ENCODE measurements around the gene TXNRD2.

The TXNRD2 gene

GRCh38 chr22:19933341-19934241 lies 8.0 kb downstream of the TXNRD2 start:
- DNase-seq (ENCODE audit: low spot score) = no peak
- in situ Hi-C loops (cut with MboI; ENCODE audit: low pct_unique_long_range_greater_than_20kb, low sequenced_read_pairs, unreplicated experiment) = no loop called here
- TF ChIP-seq, protein P1, sequence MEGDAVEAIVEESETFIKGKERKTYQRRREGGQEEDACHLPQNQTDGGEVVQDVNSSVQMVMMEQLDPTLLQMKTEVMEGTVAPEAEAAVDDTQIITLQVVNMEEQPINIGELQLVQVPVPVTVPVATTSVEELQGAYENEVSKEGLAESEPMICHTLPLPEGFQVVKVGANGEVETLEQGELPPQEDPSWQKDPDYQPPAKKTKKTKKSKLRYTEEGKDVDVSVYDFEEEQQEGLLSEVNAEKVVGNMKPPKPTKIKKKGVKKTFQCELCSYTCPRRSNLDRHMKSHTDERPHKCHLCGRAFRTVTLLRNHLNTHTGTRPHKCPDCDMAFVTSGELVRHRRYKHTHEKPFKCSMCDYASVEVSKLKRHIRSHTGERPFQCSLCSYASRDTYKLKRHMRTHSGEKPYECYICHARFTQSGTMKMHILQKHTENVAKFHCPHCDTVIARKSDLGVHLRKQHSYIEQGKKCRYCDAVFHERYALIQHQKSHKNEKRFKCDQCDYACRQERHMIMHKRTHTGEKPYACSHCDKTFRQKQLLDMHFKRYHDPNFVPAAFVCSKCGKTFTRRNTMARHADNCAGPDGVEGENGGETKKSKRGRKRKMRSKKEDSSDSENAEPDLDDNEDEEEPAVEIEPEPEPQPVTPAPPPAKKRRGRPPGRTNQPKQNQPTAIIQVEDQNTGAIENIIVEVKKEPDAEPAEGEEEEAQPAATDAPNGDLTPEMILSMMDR (IDR thresholded peaks at IDR 0.05; ENCODE audit: extremely low read depth, insufficient read depth, missing control alignments) = no peak

DNA sequence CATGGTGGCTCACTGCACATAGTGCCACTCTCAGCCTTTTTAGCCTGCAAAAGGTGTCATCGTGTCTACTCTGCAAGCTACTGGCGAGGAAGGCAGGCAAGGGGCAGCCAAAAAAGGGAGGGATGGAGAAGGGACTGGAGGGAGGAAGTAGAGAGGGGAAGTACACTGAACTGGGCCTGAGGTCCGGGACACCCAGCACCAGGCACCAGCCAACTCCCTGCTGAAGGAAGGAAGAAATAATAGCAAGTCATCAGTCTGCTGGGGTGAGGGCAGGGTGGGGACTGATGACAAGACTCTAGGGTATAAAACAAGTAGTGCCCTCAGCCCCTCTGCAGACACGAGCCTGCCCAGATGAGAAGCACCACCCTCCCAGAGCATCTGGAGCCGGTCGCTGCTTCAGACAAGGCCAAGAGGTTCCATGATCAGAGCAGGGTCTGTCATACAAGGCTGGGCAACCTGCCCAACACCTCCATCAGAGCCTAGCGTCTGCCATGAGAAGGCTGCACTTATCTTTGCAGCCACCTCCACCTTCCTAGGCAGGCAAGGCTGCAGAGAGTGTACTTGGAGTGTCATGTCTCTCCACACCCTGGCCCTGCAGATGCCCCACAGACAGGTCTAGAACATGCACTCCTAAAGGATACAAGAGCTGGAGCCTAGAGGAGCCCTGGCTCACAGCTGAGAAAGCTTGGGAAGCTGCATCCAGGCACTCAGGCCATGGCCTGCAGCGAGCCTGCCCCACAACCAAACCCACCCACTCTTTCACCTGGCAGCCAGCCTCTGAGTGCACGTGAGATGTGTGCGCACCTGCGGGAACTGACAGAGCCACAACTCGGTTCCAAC lies 9.0 kb downstream of the TXNRD2 start:
- in situ Hi-C loops (cut with MboI; ENCODE audit: low pct_unique_long_range_greater_than_20kb, low sequenced_read_pairs, unreplicated experiment) = no loop called here
- TF ChIP-seq, protein P1 (IDR thresholded peaks at IDR 0.05; ENCODE audit: extremely low read depth, insufficient read depth, missing control alignments) = no peak
- no peak for DNase-seq (ENCODE audit: low spot score)

GRCh38 chr22:19931514-19931913 lies 10.1 kb downstream of the TXNRD2 start:
- in situ Hi-C loops (cut with MboI; ENCODE audit: low pct_unique_long_range_greater_than_20kb, low sequenced_read_pairs, unreplicated experiment) = no loop called here
- DNase-seq (ENCODE audit: low spot score) = no peak
- TF ChIP-seq, protein P1 (IDR thresholded peaks at IDR 0.05; ENCODE audit: extremely low read depth, insufficient read depth, missing control alignments) = no peak

GRCh38 chr22:19930551-19931486 lies 10.8 kb downstream of the TXNRD2 start:
- DNase-seq (ENCODE audit: low spot score) = no peak
- in situ Hi-C loops (cut with MboI; ENCODE audit: low pct_unique_long_range_greater_than_20kb, low sequenced_read_pairs, unreplicated experiment) = no loop called here
- TF ChIP-seq, protein P1 (IDR thresholded peaks at IDR 0.05; ENCODE audit: extremely low read depth, insufficient read depth, missing control alignments) = no peak

DNA sequence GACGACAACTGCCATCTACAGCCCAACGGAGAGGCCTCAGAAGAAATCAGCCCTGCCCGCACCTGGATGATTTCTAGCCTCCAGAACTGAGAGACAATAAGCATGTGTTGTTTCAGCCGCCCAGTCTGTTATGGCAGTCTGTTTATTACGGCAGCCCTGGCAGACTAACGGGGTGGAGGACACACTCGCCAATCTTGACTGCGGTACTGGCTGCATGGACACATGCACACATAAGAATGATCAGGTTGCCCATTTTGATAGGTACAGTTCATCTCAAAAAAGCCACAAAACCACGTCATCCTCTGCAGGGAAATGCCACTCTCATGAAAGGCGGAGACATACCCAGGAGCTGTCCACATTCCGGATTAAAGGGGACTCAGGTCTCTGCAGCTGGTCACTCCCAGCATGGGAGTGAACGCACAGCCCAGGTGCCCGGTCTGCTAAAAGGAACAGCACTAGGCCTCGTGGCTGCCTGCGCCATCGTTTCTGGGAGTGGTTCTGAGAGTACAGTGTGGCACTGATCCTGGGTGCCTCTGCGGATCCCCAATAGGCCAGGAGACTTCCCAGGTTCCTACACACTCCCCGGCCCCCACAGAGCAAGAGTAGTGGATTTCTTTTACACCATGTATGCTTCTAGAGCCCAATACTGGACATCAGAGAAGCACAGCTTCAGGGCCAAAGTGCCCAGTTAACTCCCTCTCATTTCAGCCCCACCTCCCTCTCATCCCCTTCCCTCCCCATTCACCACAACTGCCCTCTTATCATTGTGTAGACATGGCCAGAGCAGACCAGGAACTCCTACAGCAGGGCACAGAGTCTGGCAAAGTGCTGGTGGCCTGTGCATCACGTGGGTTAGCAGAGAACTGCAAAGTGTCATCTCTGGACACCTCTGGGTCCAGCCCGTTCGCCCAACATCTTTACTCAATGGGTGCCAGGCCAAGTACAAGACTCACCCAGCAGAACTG lies 11.8 kb downstream of the TXNRD2 start:
- no peak for DNase-seq (ENCODE audit: low spot score)
- in situ Hi-C loops (cut with MboI; ENCODE audit: low pct_unique_long_range_greater_than_20kb, low sequenced_read_pairs, unreplicated experiment) = no loop called here
- TF ChIP-seq, protein P1 (IDR thresholded peaks at IDR 0.05; ENCODE audit: extremely low read depth, insufficient read depth, missing control alignments) = no peak
